Hepatocyte (in vitro differentiated cells): Measurements from ENCODE around the gene EPHA4.

ENCODE experiments used
- EZH2 ChIP-seq: fragments of 200-600 bp; sonication (generic); IDR thresholded peaks from 2 replicates; pipeline ENCODE4 v1.6.1; 2016; ENCODE audit warnings: antibody characterized with exemption, mild to moderate bottlenecking, borderline replicate concordance
- TF ChIP-seq, protein P1 (sequence below): fragments of 200-600 bp; sonication (generic); IDR thresholded peaks from 2 replicates; pipeline ENCODE4 v1.5.1; 2016; ENCODE audit warnings: antibody characterized with exemption, mild to moderate bottlenecking; ENCODE audit not compliant: poor library complexity

- TF ChIP-seq, protein P1, sequence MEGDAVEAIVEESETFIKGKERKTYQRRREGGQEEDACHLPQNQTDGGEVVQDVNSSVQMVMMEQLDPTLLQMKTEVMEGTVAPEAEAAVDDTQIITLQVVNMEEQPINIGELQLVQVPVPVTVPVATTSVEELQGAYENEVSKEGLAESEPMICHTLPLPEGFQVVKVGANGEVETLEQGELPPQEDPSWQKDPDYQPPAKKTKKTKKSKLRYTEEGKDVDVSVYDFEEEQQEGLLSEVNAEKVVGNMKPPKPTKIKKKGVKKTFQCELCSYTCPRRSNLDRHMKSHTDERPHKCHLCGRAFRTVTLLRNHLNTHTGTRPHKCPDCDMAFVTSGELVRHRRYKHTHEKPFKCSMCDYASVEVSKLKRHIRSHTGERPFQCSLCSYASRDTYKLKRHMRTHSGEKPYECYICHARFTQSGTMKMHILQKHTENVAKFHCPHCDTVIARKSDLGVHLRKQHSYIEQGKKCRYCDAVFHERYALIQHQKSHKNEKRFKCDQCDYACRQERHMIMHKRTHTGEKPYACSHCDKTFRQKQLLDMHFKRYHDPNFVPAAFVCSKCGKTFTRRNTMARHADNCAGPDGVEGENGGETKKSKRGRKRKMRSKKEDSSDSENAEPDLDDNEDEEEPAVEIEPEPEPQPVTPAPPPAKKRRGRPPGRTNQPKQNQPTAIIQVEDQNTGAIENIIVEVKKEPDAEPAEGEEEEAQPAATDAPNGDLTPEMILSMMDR: no peak
- TF ChIP-seq EZH2: no peak
These were observed 81.5 kb downstream of the EPHA4 start for GRCh38 chr2:221490506-221491060.
